ENCODE measurements around the gene ADPGK.
"Not testable (repeated sequence)": the region's sequence is repeated elsewhere in the genome, so short reads cannot be mapped to it uniquely, and the experiment has no call there.

ADPGK gene

GRCh38 chr15:72783640-72784455, at the start of gene ADPGK:
TSS of gene ADPGK (minus strand) at chr15:72783758. CDS start at chr15:72783691, 67 bp downstream.
- DNase-seq (ENCODE audit: low read depth in 2 of 3, low spot score in 1 of 3), result peak; percentile 82 to 92 (median 88)

GRCh38 chr15:72827226-72827625, 43.7 kb upstream of the ADPGK start:
- no peak for DNase-seq (ENCODE audit: low read depth in 2 of 3, low spot score in 1 of 3)

- DNase-seq (ENCODE audit: low read depth in 2 of 3, low spot score in 1 of 3), result no peak
These were observed 43.1 kb upstream of the ADPGK start for GRCh38 chr15:72826611-72827010.

- DNase-seq (ENCODE audit: low read depth in 2 of 3, low spot score in 1 of 3), result no peak
These were observed 42.3 kb upstream of the ADPGK start for GRCh38 chr15:72825829-72826228.

- no peak for DNase-seq (ENCODE audit: low read depth in 2 of 3, low spot score in 1 of 3)
These were observed 41.2 kb upstream of the ADPGK start for GRCh38 chr15:72824781-72825180.

GRCh38 chr15:72824112-72824511, 40.6 kb upstream of the ADPGK start:
- DNase-seq (ENCODE audit: low read depth in 2 of 3, low spot score in 1 of 3), result no peak

- no peak for DNase-seq (ENCODE audit: low read depth in 2 of 3, low spot score in 1 of 3)
These were observed 36.7 kb upstream of the ADPGK start for GRCh38 chr15:72820278-72820677.

- DNase-seq (ENCODE audit: low read depth in 2 of 3, low spot score in 1 of 3), result no peak
These were observed 35.1 kb upstream of the ADPGK start for GRCh38 chr15:72818632-72819031.

GRCh38 chr15:72813345-72814004, 29.9 kb upstream of the ADPGK start:
- DNase-seq (ENCODE audit: low read depth in 2 of 3, low spot score in 1 of 3), result no peak

- DNase-seq (ENCODE audit: low read depth in 2 of 3, low spot score in 1 of 3), result no peak
These were observed 25.8 kb upstream of the ADPGK start for GRCh38 chr15:72809329-72809728.

- not testable (repeated sequence) for DNase-seq (ENCODE audit: low read depth in 2 of 3, low spot score in 1 of 3)
These were observed 23.8 kb upstream of the ADPGK start for GRCh38 chr15:72807346-72807745.

- no peak for DNase-seq (ENCODE audit: low read depth in 2 of 3, low spot score in 1 of 3)
These were observed 19.4 kb upstream of the ADPGK start for GRCh38 chr15:72803006-72803405.

- no peak for DNase-seq (ENCODE audit: low read depth in 2 of 3, low spot score in 1 of 3)
These were observed 18.2 kb upstream of the ADPGK start for GRCh38 chr15:72801590-72802325.

GRCh38 chr15:72800833-72801481, 17.4 kb upstream of the ADPGK start:
- no peak for DNase-seq (ENCODE audit: low read depth in 2 of 3, low spot score in 1 of 3)

- DNase-seq (ENCODE audit: low read depth in 2 of 3, low spot score in 1 of 3), result no peak
These were observed 14.3 kb upstream of the ADPGK start for GRCh38 chr15:72797834-72798233.

- no peak for DNase-seq (ENCODE audit: low read depth in 2 of 3, low spot score in 1 of 3)
These were observed 13.8 kb upstream of the ADPGK start for GRCh38 chr15:72797338-72797689.

GRCh38 chr15:72796515-72797337, 13.2 kb upstream of the ADPGK start:
- peak in 1 of 3 donors; percentile 31 for DNase-seq (ENCODE audit: low read depth in 2 of 3, low spot score in 1 of 3)

GRCh38 chr15:72796210-72796514, 12.6 kb upstream of the ADPGK start:
- DNase-seq (ENCODE audit: low read depth in 2 of 3, low spot score in 1 of 3), result no peak

- DNase-seq (ENCODE audit: low read depth in 2 of 3, low spot score in 1 of 3), result no peak
These were observed 10.5 kb upstream of the ADPGK start for GRCh38 chr15:72793766-72794660.

- DNase-seq (ENCODE audit: low read depth in 2 of 3, low spot score in 1 of 3), result no peak
These were observed 8.9 kb upstream of the ADPGK start for GRCh38 chr15:72792431-72792830.

Measured in stimulated activated CD4-positive, alpha-beta T cell treated with anti-CD3 and anti-CD28 coated beads, Interleukin-12 subunit alpha, Interleukin-12 subunit beta, amount 100 ng/mL, for 48 hours (primary cell).